Subcutaneous adipose tissue (tissue), 4 donors: ENCODE data around the gene SPATA18. TPM values are rescaled to one million over a fixed set of nuclear protein-coding genes. Genes with fewer than 3 reads are reported as not detected.

Source experiments
- total RNA-seq, 4 donors: library from RNA; depleted of rRNA; stranded (reverse); fragments of >200 nt; gene quantifications; one replicate each; pipeline ENCODE4 v1.1.0, GENCODE V29; 2016
- TF ChIP-seq, protein P1 (sequence below): fragments of 450-650 bp; IDR thresholded peaks from one replicate; pipeline ENCODE4 v1.5.1; 2016; ENCODE audit warnings: low read depth, mild to moderate bottlenecking, control low read depth, antibody characterized with exemption, moderate library complexity

Gene SPATA18
- total RNA-seq, 4 donors from 2014 or later = 2.4 to 13.7 (median 4.5) TPM

- TF ChIP-seq, protein P1, sequence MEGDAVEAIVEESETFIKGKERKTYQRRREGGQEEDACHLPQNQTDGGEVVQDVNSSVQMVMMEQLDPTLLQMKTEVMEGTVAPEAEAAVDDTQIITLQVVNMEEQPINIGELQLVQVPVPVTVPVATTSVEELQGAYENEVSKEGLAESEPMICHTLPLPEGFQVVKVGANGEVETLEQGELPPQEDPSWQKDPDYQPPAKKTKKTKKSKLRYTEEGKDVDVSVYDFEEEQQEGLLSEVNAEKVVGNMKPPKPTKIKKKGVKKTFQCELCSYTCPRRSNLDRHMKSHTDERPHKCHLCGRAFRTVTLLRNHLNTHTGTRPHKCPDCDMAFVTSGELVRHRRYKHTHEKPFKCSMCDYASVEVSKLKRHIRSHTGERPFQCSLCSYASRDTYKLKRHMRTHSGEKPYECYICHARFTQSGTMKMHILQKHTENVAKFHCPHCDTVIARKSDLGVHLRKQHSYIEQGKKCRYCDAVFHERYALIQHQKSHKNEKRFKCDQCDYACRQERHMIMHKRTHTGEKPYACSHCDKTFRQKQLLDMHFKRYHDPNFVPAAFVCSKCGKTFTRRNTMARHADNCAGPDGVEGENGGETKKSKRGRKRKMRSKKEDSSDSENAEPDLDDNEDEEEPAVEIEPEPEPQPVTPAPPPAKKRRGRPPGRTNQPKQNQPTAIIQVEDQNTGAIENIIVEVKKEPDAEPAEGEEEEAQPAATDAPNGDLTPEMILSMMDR = no peak
Observed at GRCh38 chr4:52126966-52127365, 75.9 kb downstream of the SPATA18 start.

- TF ChIP-seq, protein P1 = no peak
Observed at GRCh38 chr4:52135171-52135570, 84.1 kb downstream of the SPATA18 start.

DNA sequence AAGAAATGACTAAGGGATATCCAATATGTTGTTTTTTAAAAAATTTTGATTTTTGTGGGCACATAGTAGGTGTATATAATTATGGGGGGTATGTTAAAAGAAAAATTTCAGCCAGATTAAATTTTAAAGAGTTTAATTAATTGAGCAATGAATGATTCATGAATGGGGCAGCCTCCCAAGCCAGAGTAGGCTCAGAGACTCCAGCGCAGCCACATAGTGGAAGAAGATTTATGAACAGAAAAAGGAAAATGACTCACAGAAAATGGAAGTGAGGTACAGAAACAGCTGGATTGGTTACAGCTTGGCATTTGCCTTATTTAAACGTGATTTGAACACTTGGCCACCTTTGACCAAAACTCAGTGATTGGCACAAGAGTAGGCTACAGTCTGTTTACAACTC lies 91.7 kb downstream of the SPATA18 start:
- TF ChIP-seq, protein P1 = no peak

- TF ChIP-seq, protein P1 = no peak
Observed at GRCh38 chr4:52143815-52144214, 92.7 kb downstream of the SPATA18 start.

DNA sequence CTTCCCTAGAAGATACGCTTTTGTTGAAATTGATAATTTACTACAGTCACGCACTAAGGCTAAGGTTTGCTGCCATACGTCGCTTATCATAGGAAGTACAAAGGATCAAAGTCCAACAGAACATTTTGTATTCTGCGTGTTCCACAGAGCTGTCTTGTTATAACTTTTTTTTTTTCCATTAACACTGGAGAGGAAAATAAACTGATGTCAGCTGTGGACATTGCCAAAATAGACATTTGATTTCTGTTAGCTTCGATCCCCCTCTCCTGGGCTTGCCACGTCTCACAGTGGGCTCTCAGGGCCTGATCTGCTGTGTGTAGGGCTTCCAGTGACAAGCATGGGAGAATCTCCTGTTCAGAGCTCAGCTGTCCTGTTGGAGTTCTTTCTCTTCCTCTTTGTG lies 93.3 kb downstream of the SPATA18 start:
- TF ChIP-seq, protein P1 = no peak

Other genes with a start within 250 kb of the SPATA18 start
- 10 to 100 TPM; 38.8 to 61.7 (median 42.0) TPM for gene DCUN1D4, start 208.2 kb upstream of the SPATA18 start, total RNA-seq
- gene LRRC66, start 30.9 kb upstream of the SPATA18 start, total RNA-seq = 1 to 10 TPM in 1 of 4 donors, under 1 TPM in 2, not detected in 1; 0.16 to 1.3 (median 0.34) TPM
- 10 to 100 TPM; 30.4 to 79.5 (median 39.1) TPM for gene SGCB, start 13.0 kb upstream of the SPATA18 start, total RNA-seq